Hepatocyte (in vitro differentiated cells): ENCODE results near the gene CCM2L. TPM values are rescaled to one million over a fixed set of nuclear protein-coding genes. Genes with fewer than 3 reads are reported as not detected.

Source experiments
- DNase-seq: peaks from one replicate; pipeline ENCODE4 v3.0.0-alpha.2; 2016; ENCODE audit warnings: low spot score
- H2AFZ ChIP-seq: fragments of 200-600 bp; sonication (generic); 2 replicates; pipeline ENCODE4 v1.6.0; 2016; ENCODE audit warnings: antibody characterized with exemption, mild to moderate bottlenecking
- H3K27ac ChIP-seq: fragments of 200-600 bp; sonication (generic); 2 replicates; pipeline ENCODE4 v1.5.1; 2016; ENCODE audit warnings: mild to moderate bottlenecking
- H3K27me3 ChIP-seq: fragments of 200-600 bp; sonication (generic); 2 replicates; pipeline ENCODE4 v1.6.1; 2016
- H3K36me3 ChIP-seq: fragments of 200-600 bp; sonication (generic); replicated peaks from 2 replicates; pipeline ENCODE4 v1.5.1; 2016; ENCODE audit warnings: low read depth; ENCODE audit not compliant: insufficient read depth
- H3K4me1 ChIP-seq: fragments of 200-600 bp; sonication (generic); 2 replicates; pipeline ENCODE4 v1.5.1; 2016; ENCODE audit warnings: mild to moderate bottlenecking, moderate library complexity; ENCODE audit not compliant: insufficient read depth
- H3K4me2 ChIP-seq: fragments of 200-600 bp; sonication (generic); 2 replicates; pipeline ENCODE4 v1.6.0; 2016
- H3K4me3 ChIP-seq: fragments of 200-600 bp; sonication (generic); 2 replicates; pipeline ENCODE4 v1.5.1; 2016; ENCODE audit warnings: mild to moderate bottlenecking
- H3K79me2 ChIP-seq: fragments of 200-600 bp; sonication (generic); 2 replicates; pipeline ENCODE4 v1.6.0; 2017; ENCODE audit warnings: mild to moderate bottlenecking
- H3K9me2 ChIP-seq: fragments of 200-600 bp; sonication (generic); replicated peaks from 2 replicates; pipeline ENCODE4 v1.6.0; 2017; ENCODE audit warnings: mild to moderate bottlenecking; ENCODE audit not compliant: insufficient read depth
- H3K9me3 ChIP-seq: fragments of 200-600 bp; sonication (generic); 2 replicates; pipeline ENCODE4 v1.5.1; 2016; ENCODE audit warnings: low read depth, mild to moderate bottlenecking
- H4K20me1 ChIP-seq: fragments of 200-600 bp; sonication (generic); 2 replicates; pipeline ENCODE4 v1.6.0; 2016; ENCODE audit warnings: mild to moderate bottlenecking; ENCODE audit not compliant: insufficient read depth, poor library complexity, severe bottlenecking
- EZH2 ChIP-seq: fragments of 200-600 bp; sonication (generic); IDR thresholded peaks from 2 replicates; pipeline ENCODE4 v1.6.1; 2016; ENCODE audit warnings: antibody characterized with exemption, mild to moderate bottlenecking, borderline replicate concordance
- EZH2phosphoT487 ChIP-seq: fragments of 200-600 bp; sonication (generic); IDR thresholded peaks from one replicate; pipeline ENCODE4 v1.6.1; 2018; ENCODE audit warnings: antibody characterized with exemption, mild to moderate bottlenecking, low read depth, moderate library complexity; ENCODE audit not compliant: unreplicated experiment, severe bottlenecking
- WGBS: methylation state at CpG from one replicate; pipeline ENCODE4 v1.1.6; 2016; ENCODE audit warnings: low lambda C conversion rate; ENCODE audit errors: missing lambda C conversion rate; 5-methylcytosine and 5-hydroxymethylcytosine counted together
- polyA plus RNA-seq: library from polyadenylated mRNA; unstranded; fragments of >200 nt; fragmentation: Nextera tagmentation; extraction: Ambion mirVana; gene quantifications from 2 replicates; pipeline ENCODE4 v1.2.1, GENCODE V29; 2016
- total RNA-seq: library from RNA; depleted of rRNA; stranded (reverse); fragments of >200 nt; gene quantifications from 2 replicates; pipeline ENCODE4 v1.2.3, GENCODE V29; 2014
- TF ChIP-seq, protein P1 (sequence below): fragments of 200-600 bp; sonication (generic); IDR thresholded peaks from 2 replicates; pipeline ENCODE4 v1.5.1; 2016; ENCODE audit warnings: antibody characterized with exemption, mild to moderate bottlenecking; ENCODE audit not compliant: poor library complexity

CCM2L gene
- total and polyA plus RNA-seq, 2 experiments from 2014 or later, result 0.77 to 1.0 TPM

DNA sequence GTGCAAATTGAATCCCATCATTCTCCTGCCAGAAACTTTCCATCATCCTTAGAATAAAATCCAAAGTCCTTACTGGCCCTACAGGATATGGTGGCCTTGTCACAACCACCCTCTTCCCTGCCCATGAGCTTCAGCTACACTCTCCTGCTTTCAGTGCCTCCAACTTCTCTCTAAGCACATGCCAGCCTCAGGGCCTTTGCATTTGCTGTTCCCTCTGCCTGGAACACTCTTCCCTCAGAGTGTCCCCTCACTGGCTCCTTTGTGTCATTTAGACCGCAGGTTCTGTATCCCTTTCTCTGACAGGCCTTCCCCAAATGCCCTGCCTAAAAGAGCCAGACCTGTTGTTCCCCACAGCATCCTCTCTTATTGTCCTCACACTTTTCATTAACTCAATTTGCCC is 60.0 kb downstream of the CCM2L start:
- H4K20me1 ChIP-seq, result no peaks in the 10 kb centered on the region
- H3K4me3 ChIP-seq, result no peak overlapping the region
- 79% methylated on average over 1 of the region's 1 CpG for WGBS
- H3K79me2 ChIP-seq, result no peaks in the 10 kb centered on the region
- H2AFZ ChIP-seq, result no peak overlapping the region
- DNase-seq, result no peak
- TF ChIP-seq EZH2phosphoT487, result no peak
- TF ChIP-seq EZH2, result no peak
- TF ChIP-seq, protein P1, sequence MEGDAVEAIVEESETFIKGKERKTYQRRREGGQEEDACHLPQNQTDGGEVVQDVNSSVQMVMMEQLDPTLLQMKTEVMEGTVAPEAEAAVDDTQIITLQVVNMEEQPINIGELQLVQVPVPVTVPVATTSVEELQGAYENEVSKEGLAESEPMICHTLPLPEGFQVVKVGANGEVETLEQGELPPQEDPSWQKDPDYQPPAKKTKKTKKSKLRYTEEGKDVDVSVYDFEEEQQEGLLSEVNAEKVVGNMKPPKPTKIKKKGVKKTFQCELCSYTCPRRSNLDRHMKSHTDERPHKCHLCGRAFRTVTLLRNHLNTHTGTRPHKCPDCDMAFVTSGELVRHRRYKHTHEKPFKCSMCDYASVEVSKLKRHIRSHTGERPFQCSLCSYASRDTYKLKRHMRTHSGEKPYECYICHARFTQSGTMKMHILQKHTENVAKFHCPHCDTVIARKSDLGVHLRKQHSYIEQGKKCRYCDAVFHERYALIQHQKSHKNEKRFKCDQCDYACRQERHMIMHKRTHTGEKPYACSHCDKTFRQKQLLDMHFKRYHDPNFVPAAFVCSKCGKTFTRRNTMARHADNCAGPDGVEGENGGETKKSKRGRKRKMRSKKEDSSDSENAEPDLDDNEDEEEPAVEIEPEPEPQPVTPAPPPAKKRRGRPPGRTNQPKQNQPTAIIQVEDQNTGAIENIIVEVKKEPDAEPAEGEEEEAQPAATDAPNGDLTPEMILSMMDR, result no peak
- no peaks in the 10 kb centered on the region for H3K4me1 ChIP-seq
- H3K4me2 ChIP-seq, result no peak overlapping the region
- H3K36me3 ChIP-seq, result no peaks in the 10 kb centered on the region
- no peaks in the 10 kb centered on the region for H3K9me2 ChIP-seq
- H3K27me3 ChIP-seq, result peaks cover 21% of the 10 kb centered on the region
- no peak overlapping the region for H3K27ac ChIP-seq
- H3K9me3 ChIP-seq, result no peaks in the 10 kb centered on the region

GRCh38 chr20:32070690-32071213 is 60.5 kb downstream of the CCM2L start:
- no peak for DNase-seq
- Histone ChIP-seq H4K20me1 (no peaks in the 10 kb centered on the region), H3K4me2 (no peak overlapping the region), H3K27me3 (peaks cover 25% of the 10 kb centered on the region), H3K4me3 (no peak overlapping the region), H2AFZ (no peak overlapping the region), H3K4me1 (no peaks in the 10 kb centered on the region), H3K36me3 (no peaks in the 10 kb centered on the region), H3K27ac (no peak overlapping the region), H3K79me2 (no peaks in the 10 kb centered on the region), H3K9me3 (no peaks in the 10 kb centered on the region), H3K9me2 (no peaks in the 10 kb centered on the region)
- 56% methylated on average over 4 of the region's 4 CpGs for WGBS
- TF ChIP-seq, protein P1, result no peak
- TF ChIP-seq EZH2 (no peak), EZH2phosphoT487 (no peak)

GRCh38 chr20:32071395-32072167 is 61.3 kb downstream of the CCM2L start:
- Histone ChIP-seq H3K4me1 (no peaks in the 10 kb centered on the region), H3K4me3 (no peak overlapping the region), H3K9me3 (no peaks in the 10 kb centered on the region), H4K20me1 (no peaks in the 10 kb centered on the region), H3K36me3 (no peaks in the 10 kb centered on the region), H3K79me2 (no peaks in the 10 kb centered on the region), H3K27me3 (peaks cover 33% of the 10 kb centered on the region), H3K9me2 (no peaks in the 10 kb centered on the region), H3K4me2 (no peak overlapping the region), H2AFZ (no peak overlapping the region), H3K27ac (no peak overlapping the region)
- no peak for DNase-seq
- whole genome bisulfite sequencing, result 88% methylated on average over 17 of the region's 17 CpGs
- TF ChIP-seq EZH2 (no peak), EZH2phosphoT487 (no peak)
- TF ChIP-seq, protein P1, result no peak
